ENCODE data around the gene PPRC1. TPM values are rescaled to one million over a fixed set of nuclear protein-coding genes. Genes with fewer than 3 reads are reported as not detected.
A peak's percentile ranks its signal among the peaks of the same experiment; 100 is the strongest.

Gene PPRC1
- total RNA-seq, 1 experiment from 2014 or later: 87.9 TPM

DNA sequence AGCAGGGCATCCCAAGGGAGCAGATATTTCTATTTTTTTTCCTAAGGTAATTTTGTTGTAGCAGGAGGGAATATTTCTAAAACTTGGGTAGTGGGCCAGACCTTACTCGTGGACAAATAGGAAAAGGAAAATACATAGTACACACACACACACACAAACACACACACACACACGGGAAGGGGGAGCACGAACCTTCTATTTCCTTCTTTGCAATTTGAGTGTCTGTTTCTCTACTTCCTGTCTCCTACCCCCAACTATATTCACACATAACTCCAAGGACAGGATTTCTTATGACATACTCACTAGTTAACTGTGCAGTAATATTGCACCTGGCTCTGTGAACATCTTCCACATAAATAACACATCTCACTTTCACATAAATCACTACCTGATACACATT, 17.1 kb upstream of the PPRC1 start:
- in situ Hi-C loops (cut with HindIII; ENCODE audit: low pct_unique_long_range_greater_than_20kb, low sequenced_read_pairs): no loop called here
- no peak for DNase-seq (ENCODE audit: low read depth, low spot score)
- ChIA-PET POLR2A (no interaction called here), CTCF (no interaction called here)
- no TSS peak for BruUV-seq (replicated peaks)
- peaks cover 11% of the 10 kb centered on the region for H3K36me3 ChIP-seq (ENCODE audit: control insufficient read depth, insufficient read depth, low read length)
- H3K4me1 ChIP-seq (ENCODE audit: control insufficient read depth, insufficient read depth, low read length): peaks cover 60% of the 10 kb centered on the region
- intact Hi-C loops (cut with micrococcal nuclease; ENCODE audit: unreplicated experiment): no loop called here
- H3K9me3 ChIP-seq (ENCODE audit: control insufficient read depth, insufficient read depth, low read depth, low read length): no peaks in the 10 kb centered on the region
- no peaks in the 10 kb centered on the region for H3K27me3 ChIP-seq (ENCODE audit: control insufficient read depth, insufficient read depth, low read length)
- peak overlapping the region; percentile 85 for H3K27ac ChIP-seq (ENCODE audit: low read length)
- TF ChIP-seq, protein P1, sequence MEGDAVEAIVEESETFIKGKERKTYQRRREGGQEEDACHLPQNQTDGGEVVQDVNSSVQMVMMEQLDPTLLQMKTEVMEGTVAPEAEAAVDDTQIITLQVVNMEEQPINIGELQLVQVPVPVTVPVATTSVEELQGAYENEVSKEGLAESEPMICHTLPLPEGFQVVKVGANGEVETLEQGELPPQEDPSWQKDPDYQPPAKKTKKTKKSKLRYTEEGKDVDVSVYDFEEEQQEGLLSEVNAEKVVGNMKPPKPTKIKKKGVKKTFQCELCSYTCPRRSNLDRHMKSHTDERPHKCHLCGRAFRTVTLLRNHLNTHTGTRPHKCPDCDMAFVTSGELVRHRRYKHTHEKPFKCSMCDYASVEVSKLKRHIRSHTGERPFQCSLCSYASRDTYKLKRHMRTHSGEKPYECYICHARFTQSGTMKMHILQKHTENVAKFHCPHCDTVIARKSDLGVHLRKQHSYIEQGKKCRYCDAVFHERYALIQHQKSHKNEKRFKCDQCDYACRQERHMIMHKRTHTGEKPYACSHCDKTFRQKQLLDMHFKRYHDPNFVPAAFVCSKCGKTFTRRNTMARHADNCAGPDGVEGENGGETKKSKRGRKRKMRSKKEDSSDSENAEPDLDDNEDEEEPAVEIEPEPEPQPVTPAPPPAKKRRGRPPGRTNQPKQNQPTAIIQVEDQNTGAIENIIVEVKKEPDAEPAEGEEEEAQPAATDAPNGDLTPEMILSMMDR (IDR thresholded peaks at IDR 0.05): no peak
- TF ChIP-seq, protein P2, sequence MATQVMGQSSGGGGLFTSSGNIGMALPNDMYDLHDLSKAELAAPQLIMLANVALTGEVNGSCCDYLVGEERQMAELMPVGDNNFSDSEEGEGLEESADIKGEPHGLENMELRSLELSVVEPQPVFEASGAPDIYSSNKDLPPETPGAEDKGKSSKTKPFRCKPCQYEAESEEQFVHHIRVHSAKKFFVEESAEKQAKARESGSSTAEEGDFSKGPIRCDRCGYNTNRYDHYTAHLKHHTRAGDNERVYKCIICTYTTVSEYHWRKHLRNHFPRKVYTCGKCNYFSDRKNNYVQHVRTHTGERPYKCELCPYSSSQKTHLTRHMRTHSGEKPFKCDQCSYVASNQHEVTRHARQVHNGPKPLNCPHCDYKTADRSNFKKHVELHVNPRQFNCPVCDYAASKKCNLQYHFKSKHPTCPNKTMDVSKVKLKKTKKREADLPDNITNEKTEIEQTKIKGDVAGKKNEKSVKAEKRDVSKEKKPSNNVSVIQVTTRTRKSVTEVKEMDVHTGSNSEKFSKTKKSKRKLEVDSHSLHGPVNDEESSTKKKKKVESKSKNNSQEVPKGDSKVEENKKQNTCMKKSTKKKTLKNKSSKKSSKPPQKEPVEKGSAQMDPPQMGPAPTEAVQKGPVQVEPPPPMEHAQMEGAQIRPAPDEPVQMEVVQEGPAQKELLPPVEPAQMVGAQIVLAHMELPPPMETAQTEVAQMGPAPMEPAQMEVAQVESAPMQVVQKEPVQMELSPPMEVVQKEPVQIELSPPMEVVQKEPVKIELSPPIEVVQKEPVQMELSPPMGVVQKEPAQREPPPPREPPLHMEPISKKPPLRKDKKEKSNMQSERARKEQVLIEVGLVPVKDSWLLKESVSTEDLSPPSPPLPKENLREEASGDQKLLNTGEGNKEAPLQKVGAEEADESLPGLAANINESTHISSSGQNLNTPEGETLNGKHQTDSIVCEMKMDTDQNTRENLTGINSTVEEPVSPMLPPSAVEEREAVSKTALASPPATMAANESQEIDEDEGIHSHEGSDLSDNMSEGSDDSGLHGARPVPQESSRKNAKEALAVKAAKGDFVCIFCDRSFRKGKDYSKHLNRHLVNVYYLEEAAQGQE (IDR thresholded peaks at IDR 0.05; ENCODE audit: insufficient read depth in 1 of 2, low read depth in 2 of 2, low read length in 1 of 2): no peak
- TF ChIP-seq POLR2AphosphoS5 (IDR thresholded peaks at IDR 0.05; ENCODE audit: low read depth, low read length) (no peak), TCF7L2 (IDR thresholded peaks at IDR 0.05; ENCODE audit: low read depth, low read length) (no peak), SIN3A (IDR thresholded peaks at IDR 0.05; ENCODE audit: borderline replicate concordance, insufficient read depth, low read depth, low read length) (no peak)
- ATAC-seq: no peak
- H3K4me3 ChIP-seq (ENCODE audit: low read depth in 2 of 2, low read length in 2 of 2): peak overlapping the region in 1 of 2 experiments; percentile 84; a peak in 2 of 4 replicates

DNA sequence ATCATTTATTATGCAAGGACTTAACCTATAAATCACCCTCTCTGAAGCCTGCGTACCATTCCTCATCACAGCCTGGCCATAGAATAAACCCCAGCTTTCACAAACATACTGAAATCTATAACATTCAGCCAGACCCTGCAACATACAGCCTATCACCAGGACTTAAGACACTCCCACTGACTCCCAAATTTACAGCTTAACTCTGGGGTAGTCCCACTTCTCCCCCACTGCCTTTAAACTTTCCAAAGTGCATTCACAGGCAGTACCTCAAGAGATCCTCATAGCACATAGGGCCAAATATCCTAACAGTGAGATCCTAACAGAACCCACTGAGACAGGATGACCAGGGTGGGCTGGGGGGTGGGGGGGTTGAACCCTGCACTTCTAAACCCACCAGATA, 16.2 kb upstream of the PPRC1 start:
- TF ChIP-seq, protein P2 (IDR thresholded peaks at IDR 0.05; ENCODE audit: insufficient read depth in 1 of 2, low read depth in 2 of 2, low read length in 1 of 2): no peak
- no peak for TF ChIP-seq POLR2AphosphoS5 (IDR thresholded peaks at IDR 0.05; ENCODE audit: low read depth, low read length)
- no peak for TF ChIP-seq SIN3A (IDR thresholded peaks at IDR 0.05; ENCODE audit: borderline replicate concordance, insufficient read depth, low read depth, low read length)
- TF ChIP-seq, protein P1 (IDR thresholded peaks at IDR 0.05): no peak
- TF ChIP-seq TCF7L2 (IDR thresholded peaks at IDR 0.05; ENCODE audit: low read depth, low read length): no peak
- POLR2A ChIA-PET: no interaction called here
- no peak for DNase-seq (ENCODE audit: low read depth, low spot score)
- peaks cover 7% of the 10 kb centered on the region; the same call in 1 of the 2 replicates for H3K36me3 ChIP-seq (ENCODE audit: control insufficient read depth, insufficient read depth, low read length)
- H3K27ac ChIP-seq (ENCODE audit: low read length): peak overlapping the region; percentile 84
- in situ Hi-C loops (cut with HindIII; ENCODE audit: low pct_unique_long_range_greater_than_20kb, low sequenced_read_pairs): no loop called here
- H3K4me1 ChIP-seq (ENCODE audit: control insufficient read depth, insufficient read depth, low read length): peaks cover 69% of the 10 kb centered on the region
- no TSS peak for BruUV-seq (replicated peaks)
- no peaks in the 10 kb centered on the region for H3K9me3 ChIP-seq (ENCODE audit: control insufficient read depth, insufficient read depth, low read depth, low read length)
- H3K27me3 ChIP-seq (ENCODE audit: control insufficient read depth, insufficient read depth, low read length): no peaks in the 10 kb centered on the region
- no peak for ATAC-seq
- intact Hi-C loops (cut with micrococcal nuclease; ENCODE audit: unreplicated experiment): no loop called here
- CTCF ChIA-PET: interaction anchor here (0.5 to 0.7 kb wide), 3 partner anchors 19 to 284 kb away, joined by 5 to 7 read pairs (median 5); no protein-coding TSS in a partner anchor
- H3K4me3 ChIP-seq (ENCODE audit: low read depth in 2 of 2, low read length in 2 of 2): peak overlapping the region in 1 of 2 experiments; percentile 79; a peak in 2 of 4 replicates
